OCI-LY1 (cell line): Measurements from ENCODE around the gene PTPRN2.

Source experiments
- EZH2 ChIP-seq: fragments of 200-600 bp; sonication (generic), shearing (Covaris generic); IDR thresholded peaks from 2 replicates; pipeline ENCODE4 v1.8.0; 2017; ENCODE audit warnings: borderline replicate concordance, mixed run types, mild to moderate bottlenecking, antibody characterized with exemption, low read length, moderate library complexity, mixed read lengths
- TF ChIP-seq, protein P1 (sequence below): fragments of 200-600 bp; sonication (generic), shearing (Covaris generic); IDR thresholded peaks from 2 replicates; pipeline ENCODE4 v1.5.1; 2017; ENCODE audit warnings: mild to moderate bottlenecking, antibody characterized with exemption, low read length, moderate library complexity, mixed read lengths

- TF ChIP-seq, protein P1, sequence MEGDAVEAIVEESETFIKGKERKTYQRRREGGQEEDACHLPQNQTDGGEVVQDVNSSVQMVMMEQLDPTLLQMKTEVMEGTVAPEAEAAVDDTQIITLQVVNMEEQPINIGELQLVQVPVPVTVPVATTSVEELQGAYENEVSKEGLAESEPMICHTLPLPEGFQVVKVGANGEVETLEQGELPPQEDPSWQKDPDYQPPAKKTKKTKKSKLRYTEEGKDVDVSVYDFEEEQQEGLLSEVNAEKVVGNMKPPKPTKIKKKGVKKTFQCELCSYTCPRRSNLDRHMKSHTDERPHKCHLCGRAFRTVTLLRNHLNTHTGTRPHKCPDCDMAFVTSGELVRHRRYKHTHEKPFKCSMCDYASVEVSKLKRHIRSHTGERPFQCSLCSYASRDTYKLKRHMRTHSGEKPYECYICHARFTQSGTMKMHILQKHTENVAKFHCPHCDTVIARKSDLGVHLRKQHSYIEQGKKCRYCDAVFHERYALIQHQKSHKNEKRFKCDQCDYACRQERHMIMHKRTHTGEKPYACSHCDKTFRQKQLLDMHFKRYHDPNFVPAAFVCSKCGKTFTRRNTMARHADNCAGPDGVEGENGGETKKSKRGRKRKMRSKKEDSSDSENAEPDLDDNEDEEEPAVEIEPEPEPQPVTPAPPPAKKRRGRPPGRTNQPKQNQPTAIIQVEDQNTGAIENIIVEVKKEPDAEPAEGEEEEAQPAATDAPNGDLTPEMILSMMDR, result no peak
- no peak for TF ChIP-seq EZH2
These were observed 1069.0 kb downstream of the PTPRN2 start for GRCh38 chr7:157518514-157519175.
